ENCODE data around the gene APOB. TPM values are rescaled to one million over a fixed set of nuclear protein-coding genes. Genes with fewer than 3 reads are reported as not detected.

Gene APOB
- total RNA-seq, 6 experiments from 2014 or later: not detected

DNA sequence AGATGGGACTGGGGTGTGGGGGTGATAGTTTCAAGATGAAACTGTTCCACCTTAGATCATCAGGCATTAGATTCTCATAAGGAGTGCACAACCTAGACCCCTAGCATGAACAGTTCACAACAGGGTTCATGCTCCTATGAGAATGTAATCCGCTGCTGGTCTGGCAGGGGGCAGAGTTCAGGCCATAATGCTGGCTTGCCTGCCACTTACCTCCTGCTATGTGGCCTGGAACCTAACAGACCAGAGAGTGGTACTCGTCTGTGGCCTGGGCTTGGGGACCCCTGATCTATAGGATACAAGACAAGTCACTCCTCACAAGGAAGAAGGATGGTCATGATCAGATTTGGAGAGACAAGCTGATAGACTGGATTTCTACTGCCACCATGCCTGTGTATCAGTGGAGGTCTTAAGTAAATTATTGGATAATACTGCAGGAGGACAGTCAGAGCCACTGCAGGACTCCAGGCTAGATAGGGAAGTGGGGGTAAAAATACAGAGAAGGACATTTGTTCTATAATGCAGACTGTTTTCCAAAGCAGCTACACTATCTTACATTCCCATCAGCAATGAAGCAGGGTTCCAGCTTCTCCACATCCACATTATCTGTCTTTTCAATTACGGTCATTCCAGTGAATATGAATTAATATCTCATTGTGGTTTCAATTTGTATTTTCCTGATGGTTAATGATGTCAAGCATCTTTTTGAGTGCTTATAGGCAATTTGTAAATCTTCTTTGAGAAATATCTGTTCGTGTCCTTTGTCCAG is 28.8 kb upstream of the APOB start:
- TF ChIP-seq, protein P1, sequence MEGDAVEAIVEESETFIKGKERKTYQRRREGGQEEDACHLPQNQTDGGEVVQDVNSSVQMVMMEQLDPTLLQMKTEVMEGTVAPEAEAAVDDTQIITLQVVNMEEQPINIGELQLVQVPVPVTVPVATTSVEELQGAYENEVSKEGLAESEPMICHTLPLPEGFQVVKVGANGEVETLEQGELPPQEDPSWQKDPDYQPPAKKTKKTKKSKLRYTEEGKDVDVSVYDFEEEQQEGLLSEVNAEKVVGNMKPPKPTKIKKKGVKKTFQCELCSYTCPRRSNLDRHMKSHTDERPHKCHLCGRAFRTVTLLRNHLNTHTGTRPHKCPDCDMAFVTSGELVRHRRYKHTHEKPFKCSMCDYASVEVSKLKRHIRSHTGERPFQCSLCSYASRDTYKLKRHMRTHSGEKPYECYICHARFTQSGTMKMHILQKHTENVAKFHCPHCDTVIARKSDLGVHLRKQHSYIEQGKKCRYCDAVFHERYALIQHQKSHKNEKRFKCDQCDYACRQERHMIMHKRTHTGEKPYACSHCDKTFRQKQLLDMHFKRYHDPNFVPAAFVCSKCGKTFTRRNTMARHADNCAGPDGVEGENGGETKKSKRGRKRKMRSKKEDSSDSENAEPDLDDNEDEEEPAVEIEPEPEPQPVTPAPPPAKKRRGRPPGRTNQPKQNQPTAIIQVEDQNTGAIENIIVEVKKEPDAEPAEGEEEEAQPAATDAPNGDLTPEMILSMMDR (IDR thresholded peaks at IDR 0.05): no peak
- Mint-ChIP-seq H3K27me3 (ENCODE audit: insufficient read depth) (no peaks in the 10 kb centered on the region), H3K36me3 (ENCODE audit: low read depth) (no peaks in the 10 kb centered on the region), H3K4me3 (no peak overlapping the region), H3K4me1 (ENCODE audit: low read depth) (no peaks in the 10 kb centered on the region), H3K9me3 (peaks cover 30% of the 10 kb centered on the region), H3K27ac (no peak overlapping the region)
- DNase-seq: no peak

DNA sequence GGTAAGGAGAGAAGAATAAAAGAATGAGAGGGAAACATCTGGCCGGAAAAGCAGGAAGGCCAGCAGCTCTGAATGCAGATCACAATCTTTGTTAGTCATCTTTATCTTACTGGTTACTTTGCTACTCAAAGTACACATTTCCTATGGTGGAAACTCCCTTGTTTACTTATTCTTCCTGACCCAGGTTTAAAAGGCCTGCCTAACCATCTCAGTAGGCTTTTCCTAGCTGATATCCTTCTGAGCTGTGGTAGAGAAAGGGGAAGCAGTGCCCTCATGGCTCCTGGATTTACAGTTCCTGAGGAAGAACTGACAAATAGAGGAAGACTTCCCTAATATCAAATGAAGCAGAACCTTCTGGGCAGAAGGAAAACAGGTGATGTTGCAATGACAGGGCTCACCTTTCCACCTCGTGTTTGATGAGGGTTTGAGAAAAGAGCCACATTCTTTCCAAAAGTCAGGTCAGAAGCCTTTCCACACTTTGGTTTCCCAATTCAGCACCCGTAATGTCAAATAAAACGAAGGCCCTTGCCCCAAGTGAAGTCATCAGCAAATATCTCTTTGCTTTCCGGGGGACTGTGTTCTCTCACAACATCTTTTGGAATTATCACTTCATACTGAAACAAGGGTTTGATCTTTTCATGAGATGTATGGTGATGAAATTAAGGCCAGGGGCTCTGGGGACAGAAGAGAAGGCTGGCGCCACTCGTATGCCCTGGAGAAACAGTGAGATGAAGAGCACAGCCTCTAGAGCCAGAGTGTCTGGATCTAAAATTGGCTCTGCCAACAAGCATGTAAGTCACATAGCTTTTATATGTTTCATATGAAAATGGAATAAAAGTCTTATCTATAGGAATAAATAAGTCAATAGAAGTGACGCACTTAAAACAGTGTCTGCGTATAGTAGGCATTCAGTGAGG is 26.7 kb upstream of the APOB start:
- H3K4me3 Mint-ChIP-seq: no peak overlapping the region
- DNase-seq: no peak
- H3K4me1 Mint-ChIP-seq (ENCODE audit: low read depth): no peaks in the 10 kb centered on the region
- no peak overlapping the region for H3K27ac Mint-ChIP-seq
- H3K9me3 Mint-ChIP-seq: peaks cover 29% of the 10 kb centered on the region
- TF ChIP-seq, protein P1 (IDR thresholded peaks at IDR 0.05): no peak
- no peaks in the 10 kb centered on the region for H3K36me3 Mint-ChIP-seq (ENCODE audit: low read depth)
- no peaks in the 10 kb centered on the region for H3K27me3 Mint-ChIP-seq (ENCODE audit: insufficient read depth)

DNA sequence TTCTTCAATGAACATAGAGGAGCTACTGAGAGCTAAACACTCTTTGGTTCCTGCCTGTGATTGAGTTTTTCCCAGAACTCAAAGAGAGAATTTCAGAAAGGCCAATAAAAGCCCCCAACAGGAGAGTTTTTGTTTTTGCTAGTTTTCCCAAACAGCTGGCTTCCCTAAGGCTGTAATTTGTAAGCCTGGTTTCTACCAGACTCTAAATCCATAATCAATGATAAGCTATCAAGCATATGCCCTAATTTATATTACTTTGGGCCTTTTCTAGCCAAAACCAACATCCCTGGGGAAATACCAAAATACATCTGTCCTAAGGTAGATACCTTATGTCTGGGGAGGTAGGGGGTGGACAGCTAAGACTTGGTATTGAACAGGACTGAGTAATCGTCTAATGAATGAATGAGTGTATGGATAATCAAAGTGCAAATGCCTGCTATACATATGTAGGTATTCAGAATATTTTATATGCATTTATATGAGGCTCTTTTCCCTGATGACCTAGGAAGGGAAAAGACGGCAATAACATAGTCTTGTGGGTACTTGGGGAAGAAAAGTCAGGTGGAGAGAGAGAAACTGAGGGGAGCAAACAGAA is 26.0 kb upstream of the APOB start:
- Mint-ChIP-seq H3K27ac (no peak overlapping the region), H3K9me3 (peaks cover 26% of the 10 kb centered on the region), H3K4me1 (ENCODE audit: low read depth) (no peaks in the 10 kb centered on the region), H3K4me3 (no peak overlapping the region), H3K36me3 (ENCODE audit: low read depth) (no peaks in the 10 kb centered on the region), H3K27me3 (ENCODE audit: insufficient read depth) (no peaks in the 10 kb centered on the region)
- TF ChIP-seq, protein P1 (IDR thresholded peaks at IDR 0.05): no peak
- DNase-seq: no peak

DNA sequence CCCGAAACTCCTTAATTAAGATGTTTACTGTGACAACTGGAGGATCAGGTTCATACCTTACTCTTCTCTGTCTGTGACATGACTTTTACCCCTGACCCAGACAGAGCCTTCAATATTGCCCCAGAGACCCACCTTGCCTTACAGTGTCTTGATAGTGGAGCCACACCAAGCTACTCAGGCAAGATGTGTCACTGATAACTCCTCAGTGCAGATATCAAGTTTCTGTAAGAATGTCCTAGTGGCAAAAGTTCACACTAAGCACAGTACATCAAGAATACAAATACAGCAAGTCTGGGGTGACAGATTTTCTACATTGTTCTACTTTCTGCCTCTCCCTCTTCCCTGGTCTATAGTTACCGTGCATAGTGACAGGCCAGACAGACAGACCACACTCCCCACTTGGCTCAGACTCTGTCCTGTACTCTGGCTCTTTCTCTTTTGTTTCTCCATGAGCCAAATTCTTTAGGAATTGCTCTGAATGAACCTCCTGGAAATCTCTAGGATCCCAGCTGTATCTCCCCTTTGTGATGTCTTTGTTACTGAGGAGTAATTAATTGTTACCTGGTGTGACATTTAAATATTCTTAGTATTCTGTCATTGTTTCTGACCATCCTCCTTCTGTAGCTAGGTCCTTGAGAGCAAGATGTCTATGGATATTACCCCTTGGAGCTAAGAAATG is 24.1 kb upstream of the APOB start:
- peaks cover 18% of the 10 kb centered on the region; the same call in 1 of the 2 replicates for H3K9me3 Mint-ChIP-seq
- H3K36me3 Mint-ChIP-seq (ENCODE audit: low read depth): no peaks in the 10 kb centered on the region
- no peak for DNase-seq
- no peak overlapping the region for H3K27ac Mint-ChIP-seq
- no peak overlapping the region for H3K4me3 Mint-ChIP-seq
- TF ChIP-seq, protein P1 (IDR thresholded peaks at IDR 0.05): no peak
- H3K27me3 Mint-ChIP-seq (ENCODE audit: insufficient read depth): no peaks in the 10 kb centered on the region
- no peaks in the 10 kb centered on the region for H3K4me1 Mint-ChIP-seq (ENCODE audit: low read depth)

DNA sequence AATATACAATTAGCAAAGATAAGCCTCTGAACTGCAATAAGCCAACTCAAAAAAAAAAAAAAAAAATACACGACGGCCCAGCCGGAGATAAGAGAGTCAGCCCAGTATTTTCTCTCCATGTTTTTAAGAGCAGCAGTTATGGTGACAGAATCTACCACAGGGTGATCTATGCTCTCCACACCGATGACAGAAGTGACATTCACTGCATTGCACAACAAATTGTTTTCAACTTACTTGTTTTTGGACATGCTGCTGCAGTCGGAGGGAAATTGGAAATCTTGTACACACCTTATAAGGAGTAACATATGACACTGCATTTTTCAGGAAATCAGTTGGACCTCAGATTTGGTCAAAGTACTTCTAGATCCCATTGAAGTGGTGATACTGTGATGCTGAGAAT is 23.3 kb upstream of the APOB start:
- Mint-ChIP-seq H3K4me3 (no peak overlapping the region), H3K9me3 (peaks cover 16% of the 10 kb centered on the region; the same call in 1 of the 2 replicates), H3K36me3 (ENCODE audit: low read depth) (no peaks in the 10 kb centered on the region), H3K27ac (no peak overlapping the region), H3K27me3 (ENCODE audit: insufficient read depth) (no peaks in the 10 kb centered on the region), H3K4me1 (ENCODE audit: low read depth) (no peaks in the 10 kb centered on the region)
- TF ChIP-seq, protein P1 (IDR thresholded peaks at IDR 0.05): no peak
- no peak for DNase-seq
